H1 (cell line): Measurements from ENCODE around the gene ANGEL2. TPM values are rescaled to one million over a fixed set of nuclear protein-coding genes. Genes with fewer than 3 reads are reported as not detected.

Experiments used
- ASH2L ChIP-seq: fragments of 200-600, 300-600 bp; sonication (generic); IDR thresholded peaks from one replicate; pipeline ENCODE4 v1.7.1; 2017; ENCODE audit warnings: low read length
- CBX5 ChIP-seq: fragments of 300-800, 300-1000 bp; sonication (generic); IDR thresholded peaks from 2 replicates; pipeline ENCODE4 v1.7.1; 2016; ENCODE audit warnings: antibody characterized with exemption, low read length, low read depth
- CHD7 ChIP-seq: fragments of 300-600 bp; sonication (generic); IDR thresholded peaks from 2 replicates; pipeline ENCODE4 v1.7.1; 2012; ENCODE audit warnings: low read length, moderate library complexity, mild to moderate bottlenecking, inconsistent platforms; ENCODE audit not compliant: insufficient replicate concordance
- CTCF ChIP-seq, 3 experiments: IDR thresholded peaks; 1 replicate in 2 of 3; 2 replicates in 1 of 3; pipeline versions ENCODE4 v1.5.1 to v1.6.1; 2011; ENCODE audit warnings: low read length in 3 of 3, mild to moderate bottlenecking in 3 of 3, inconsistent platforms in 2 of 3, low read depth in 1 of 3, moderate library complexity in 1 of 3; ENCODE audit not compliant: insufficient read depth in 1 of 3; ENCODE audit errors: control extremely low read depth in 1 of 3
- PHF8 ChIP-seq: fragments of 200-600 bp; sonication (generic); conservative IDR thresholded peaks from 2 replicates; pipeline ENCODE4 v1.7.1; 2012; ENCODE audit warnings: low read depth, mild to moderate bottlenecking, inconsistent platforms, low read length, moderate library complexity
- SIX5 ChIP-seq: IDR thresholded peaks from 2 replicates; pipeline ENCODE4 v1.6.1; 2011; ENCODE audit warnings: mild to moderate bottlenecking, low read depth, low read length
- polyA plus RNA-seq, 7 experiments: library from polyadenylated mRNA; depleted of rRNA in 3 of 7; stranded (reverse) in 5 of 7; unstranded in 2 of 7; fragments of >200 nt in 5 of 7; fragments of 200-250 nt in 2 of 7; gene quantifications; 1 replicate in 5 of 7; 2 replicates in 1 of 7; 4 replicates in 1 of 7; pipeline versions ENCODE4 v1.2.1 to v1.2.3, GENCODE V29; 2011 to 2013; ENCODE audit warnings: missing spikeins in 2 of 7, mixed read lengths in 2 of 7
- total RNA-seq: library from RNA; stranded (reverse); fragmentation: NEBNext Ultra II Directional; extraction: Animal tissue kit (Norgen Biotek cat#: 25700); gene quantifications from 2 replicates; pipeline ENCODE4 v1.2.1, GENCODE V29; 2021
- TF ChIP-seq, protein P1 (sequence below): IDR thresholded peaks from 2 replicates; pipeline ENCODE4 v1.6.1; 2011; ENCODE audit warnings: low read depth, mild to moderate bottlenecking, low read length; ENCODE audit not compliant: insufficient read depth

The ANGEL2 gene
- total and polyA plus RNA-seq, 2 of the 8 experiments (the other 6 are each of a cell fraction or from before 2014, with no cell fraction given), result 18.1 to 39.9 TPM

DNA sequence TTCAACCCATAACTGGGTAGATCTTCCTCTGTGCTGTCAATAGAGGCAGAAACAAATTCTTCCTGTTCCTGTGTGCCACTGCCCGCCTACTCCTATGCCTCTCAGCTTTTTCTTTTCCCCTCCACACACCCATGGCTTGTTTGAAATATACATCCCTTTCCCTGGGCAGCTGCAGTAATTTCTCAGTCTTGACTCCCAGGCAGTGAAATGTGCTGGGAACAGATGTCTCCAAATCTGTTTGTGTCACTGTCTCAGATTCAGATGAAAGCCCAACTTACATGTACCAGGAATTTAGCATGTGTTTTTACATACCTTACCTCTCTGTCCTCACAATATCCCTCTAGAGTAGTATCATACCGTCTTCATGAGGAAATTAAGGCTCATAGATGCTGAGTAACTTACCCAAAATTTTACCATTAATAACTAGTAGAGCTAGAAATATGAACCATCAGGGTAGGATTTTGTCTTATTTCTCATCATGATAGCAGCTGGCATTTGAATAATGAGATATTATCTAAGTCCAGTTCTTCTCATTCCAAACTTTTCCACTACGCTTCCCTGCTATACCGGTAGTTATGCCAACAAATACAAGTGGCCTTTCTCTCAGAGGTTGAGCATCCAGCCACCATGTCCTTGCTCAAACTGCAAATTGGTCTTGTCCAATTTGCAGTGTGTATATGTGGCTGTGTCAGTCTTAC, 70.1 kb downstream of the ANGEL2 start (continued):
- no peak for TF ChIP-seq CHD7
- TF ChIP-seq, protein P1, sequence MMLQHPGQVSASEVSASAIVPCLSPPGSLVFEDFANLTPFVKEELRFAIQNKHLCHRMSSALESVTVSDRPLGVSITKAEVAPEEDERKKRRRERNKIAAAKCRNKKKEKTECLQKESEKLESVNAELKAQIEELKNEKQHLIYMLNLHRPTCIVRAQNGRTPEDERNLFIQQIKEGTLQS, result no peak
- TF ChIP-seq SIX5, result no peak
- TF ChIP-seq PHF8, result no peak
- TF ChIP-seq ASH2L, result no peak
- no peak for TF ChIP-seq CTCF (IDR thresholded peaks at IDR 0.05; ENCODE audit: control extremely low read depth in 1 of 3, insufficient read depth in 1 of 3, low read depth in 1 of 3, low read length in 3 of 3)
- TF ChIP-seq CBX5, result no peak
